HepG2 (cell line): ENCODE results near the gene PDE4C. TPM values are rescaled to one million over a fixed set of nuclear protein-coding genes. Genes with fewer than 3 reads are reported as not detected.

Experiments
- FOSL2 ChIP-seq: sonication (generic); formaldehyde crosslinking; IDR thresholded peaks from 2 replicates; pipeline ENCODE4 v1.4.0; 2020; ENCODE audit warnings: missing genetic modification reagents
- GABPA ChIP-seq, 2 experiments: IDR thresholded peaks; 2 replicates each; pipeline ENCODE4 v1.6.1; 2011 to 2016; ENCODE audit warnings: low read depth in 2 of 2, low read length in 1 of 2, missing biosample characterization in 1 of 2, missing genetic modification characterization in 1 of 2
- IRX3 ChIP-seq: sonication (generic); formaldehyde crosslinking; IDR thresholded peaks from 2 replicates; pipeline ENCODE4 v1.8.1; 2023; ENCODE audit warnings: mild to moderate bottlenecking, low read depth, missing genetic modification reagents, borderline replicate concordance
- KDM3A ChIP-seq: IDR thresholded peaks from 2 replicates; pipeline ENCODE4 v1.6.1; 2018; ENCODE audit warnings: low read depth, missing compliant biosample characterization
- MAX ChIP-seq: IDR thresholded peaks from 2 replicates; pipeline ENCODE4 v1.6.1; 2012; ENCODE audit warnings: inconsistent platforms
- NFYB ChIP-seq: sonication (generic); formaldehyde crosslinking; IDR thresholded peaks from 2 replicates; pipeline ENCODE4 v1.4.0; 2020; ENCODE audit warnings: missing genetic modification reagents
- NR3C1 ChIP-seq: sonication (generic); formaldehyde crosslinking; IDR thresholded peaks from 2 replicates; pipeline ENCODE4 v1.4.0; 2020; ENCODE audit warnings: missing genetic modification reagents
- POLR2AphosphoS5 ChIP-seq: IDR thresholded peaks from 2 replicates; pipeline ENCODE4 v1.6.1; 2012; ENCODE audit warnings: low read depth, low read length
- PRMT3 ChIP-seq: sonication (generic); formaldehyde crosslinking; IDR thresholded peaks from 2 replicates; pipeline ENCODE4 v1.8.1; 2022; ENCODE audit warnings: low read depth, mild to moderate bottlenecking, moderate library complexity, missing genetic modification reagents, borderline replicate concordance
- SP2 ChIP-seq: sonication (generic); formaldehyde crosslinking; IDR thresholded peaks from 2 replicates; pipeline ENCODE4 v1.5.1; 2020; ENCODE audit warnings: mild to moderate bottlenecking, missing genetic modification reagents
- SP4 ChIP-seq: sonication (generic); formaldehyde crosslinking; IDR thresholded peaks from 2 replicates; pipeline ENCODE4 v1.8.1; 2023; ENCODE audit warnings: mild to moderate bottlenecking, missing genetic modification reagents
- TOPORS ChIP-seq: sonication (generic); formaldehyde crosslinking; IDR thresholded peaks from 2 replicates; pipeline ENCODE4 v1.8.0; 2023; ENCODE audit warnings: mild to moderate bottlenecking, missing genetic modification reagents
- ZBTB43 ChIP-seq: sonication (generic); formaldehyde crosslinking; conservative IDR thresholded peaks from 2 replicates; pipeline ENCODE4 v1.4.0; 2020; ENCODE audit warnings: missing genetic modification reagents
- ZMYM4 ChIP-seq: sonication (generic); formaldehyde crosslinking; IDR thresholded peaks from 2 replicates; pipeline ENCODE4 v1.8.1; 2023; ENCODE audit warnings: mild to moderate bottlenecking, missing genetic modification reagents
- ZNF121 ChIP-seq: sonication (generic); formaldehyde crosslinking; IDR thresholded peaks from 2 replicates; pipeline ENCODE4 v1.5.0; 2020; ENCODE audit warnings: mild to moderate bottlenecking, missing genetic modification reagents
- ZNF143 ChIP-seq: sonication (generic); formaldehyde crosslinking; IDR thresholded peaks from 2 replicates; pipeline ENCODE4 v1.4.0; 2020; ENCODE audit warnings: missing genetic modification reagents
- ZNF282 ChIP-seq: fragments of 450-650 bp; IDR thresholded peaks from 2 replicates; pipeline ENCODE4 v1.6.1; 2018; ENCODE audit not compliant: partially characterized antibody
- ZNF562 ChIP-seq: sonication (generic); formaldehyde crosslinking; IDR thresholded peaks from 2 replicates; pipeline ENCODE4 v1.8.0; 2022; ENCODE audit warnings: missing genetic modification reagents, borderline replicate concordance
- ZNF670 ChIP-seq: sonication (generic); formaldehyde crosslinking; IDR thresholded peaks from 2 replicates; pipeline ENCODE4 v1.8.0; 2022; ENCODE audit warnings: mild to moderate bottlenecking, missing genetic modification reagents, borderline replicate concordance
- ZNF713 ChIP-seq: sonication (generic); formaldehyde crosslinking; IDR thresholded peaks from 2 replicates; pipeline ENCODE4 v1.4.0; 2020; ENCODE audit warnings: mild to moderate bottlenecking, missing genetic modification reagents
- ZNF891 ChIP-seq: sonication (generic); formaldehyde crosslinking; IDR thresholded peaks from 2 replicates; pipeline ENCODE4 v1.5.0; 2020; ENCODE audit warnings: mild to moderate bottlenecking, missing genetic modification reagents
- ZSCAN30 ChIP-seq: sonication (generic); formaldehyde crosslinking; IDR thresholded peaks from 2 replicates; pipeline ENCODE4 v1.5.0; 2020; ENCODE audit warnings: mild to moderate bottlenecking, missing genetic modification reagents
- polyA plus RNA-seq, 8 experiments: library from polyadenylated mRNA; depleted of rRNA in 3 of 8; stranded (reverse) in 7 of 8; unstranded in 1 of 8; fragments of >200 nt; fragmentation: Illumina TruSeq in 4 of 8; extraction: Trizol in 4 of 8; gene quantifications; 2 replicates each; pipeline versions ENCODE4 v1.2.1 to v1.2.3, GENCODE V29; 2011 to 2016; ENCODE audit warnings: low read depth in 4 of 8, missing spikeins in 1 of 8, mixed read lengths in 1 of 8; ENCODE audit not compliant: insufficient read depth in 1 of 8
- total RNA-seq, 5 experiments: library from RNA; depleted of rRNA; stranded (reverse); fragments of >200 nt; fragmentation: Illumina TruSeq; extraction: Trizol; gene quantifications; 2 replicates each; pipeline ENCODE4 v1.2.3, GENCODE V29; 2016; ENCODE audit warnings: low read depth in 1 of 5
- TF ChIP-seq, protein P1 (sequence below): sonication (generic); formaldehyde crosslinking; IDR thresholded peaks from 2 replicates; pipeline ENCODE4 v1.9.0; 2021; ENCODE audit warnings: missing genetic modification reagents, borderline replicate concordance
- TF ChIP-seq, protein P2 (sequence below): IDR thresholded peaks from 2 replicates; pipeline ENCODE4 v1.6.1; 2016; ENCODE audit warnings: missing genetic modification reagents, missing compliant biosample characterization
- TF ChIP-seq, protein P3 (sequence below): IDR thresholded peaks from 2 replicates; pipeline ENCODE4 v1.6.1; 2016; ENCODE audit warnings: low read depth

PDE4C gene
- total and polyA plus RNA-seq, 2 of the 13 experiments (the other 11 are each of a cell fraction or from before 2014, with no cell fraction given) = 1.4 to 14.0 TPM

DNA sequence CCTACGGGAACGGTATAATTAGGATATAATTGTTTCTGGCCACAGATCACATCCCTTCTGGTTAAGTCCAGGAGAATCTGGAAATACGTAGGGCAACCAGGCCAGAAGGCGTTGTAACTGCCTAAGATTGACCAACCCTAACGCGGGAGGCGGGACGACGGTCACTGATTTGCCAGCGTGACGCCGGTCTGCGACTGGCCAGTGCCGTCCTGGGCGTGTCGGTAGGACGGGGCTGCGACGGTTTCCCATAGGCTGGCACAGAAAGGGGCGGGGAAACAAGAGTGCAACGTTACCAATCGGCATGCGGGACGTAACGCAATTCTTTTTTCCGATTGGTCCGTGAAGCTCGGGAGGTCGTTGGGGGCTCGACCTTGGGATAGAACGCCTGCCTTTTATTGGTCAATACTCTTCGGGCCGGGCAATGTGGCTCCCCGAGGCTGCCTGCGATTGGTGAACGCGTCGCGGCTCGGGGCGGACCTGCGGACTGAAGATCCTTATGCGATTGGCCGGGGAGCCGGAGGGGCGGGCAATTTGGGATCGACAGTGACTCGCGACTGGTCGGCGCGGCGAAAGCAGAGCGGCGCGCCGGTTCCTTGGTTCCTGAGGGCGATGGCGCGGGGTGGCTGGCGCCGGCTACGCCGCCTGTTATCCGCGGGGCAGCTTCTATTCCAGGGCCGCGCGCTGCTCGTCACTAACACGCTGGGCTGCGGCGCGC lies 33.4 kb downstream of the PDE4C start, which contains the start of gene MPV17L2 (continued):
- TF ChIP-seq, protein P1, sequence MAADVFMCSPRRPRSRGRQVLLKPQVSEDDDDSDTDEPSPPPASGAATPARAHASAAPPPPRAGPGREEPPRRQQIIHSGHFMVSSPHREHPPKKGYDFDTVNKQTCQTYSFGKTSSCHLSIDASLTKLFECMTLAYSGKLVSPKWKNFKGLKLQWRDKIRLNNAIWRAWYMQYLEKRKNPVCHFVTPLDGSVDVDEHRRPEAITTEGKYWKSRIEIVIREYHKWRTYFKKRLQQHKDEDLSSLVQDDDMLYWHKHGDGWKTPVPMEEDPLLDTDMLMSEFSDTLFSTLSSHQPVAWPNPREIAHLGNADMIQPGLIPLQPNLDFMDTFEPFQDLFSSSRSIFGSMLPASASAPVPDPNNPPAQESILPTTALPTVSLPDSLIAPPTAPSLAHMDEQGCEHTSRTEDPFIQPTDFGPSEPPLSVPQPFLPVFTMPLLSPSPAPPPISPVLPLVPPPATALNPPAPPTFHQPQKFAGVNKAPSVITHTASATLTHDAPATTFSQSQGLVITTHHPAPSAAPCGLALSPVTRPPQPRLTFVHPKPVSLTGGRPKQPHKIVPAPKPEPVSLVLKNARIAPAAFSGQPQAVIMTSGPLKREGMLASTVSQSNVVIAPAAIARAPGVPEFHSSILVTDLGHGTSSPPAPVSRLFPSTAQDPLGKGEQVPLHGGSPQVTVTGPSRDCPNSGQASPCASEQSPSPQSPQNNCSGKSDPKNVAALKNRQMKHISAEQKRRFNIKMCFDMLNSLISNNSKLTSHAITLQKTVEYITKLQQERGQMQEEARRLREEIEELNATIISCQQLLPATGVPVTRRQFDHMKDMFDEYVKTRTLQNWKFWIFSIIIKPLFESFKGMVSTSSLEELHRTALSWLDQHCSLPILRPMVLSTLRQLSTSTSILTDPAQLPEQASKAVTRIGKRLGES = no peak
- no peak for TF ChIP-seq NR3C1 (CRISPR knock-in tag)
- no peak for TF ChIP-seq PRMT3
- TF ChIP-seq ZNF670 = no peak
- TF ChIP-seq ZSCAN30 (CRISPR knock-in tag) = no peak
- no peak for TF ChIP-seq GABPA (IDR thresholded peaks at IDR 0.05; ENCODE audit: low read depth, low read length)
- TF ChIP-seq GABPA (CRISPR knock-in tag; IDR thresholded peaks at IDR 0.05; ENCODE audit: low read depth) = peak; percentile 27; the same call in 1 of the 2 replicates
- TF ChIP-seq, protein P2, sequence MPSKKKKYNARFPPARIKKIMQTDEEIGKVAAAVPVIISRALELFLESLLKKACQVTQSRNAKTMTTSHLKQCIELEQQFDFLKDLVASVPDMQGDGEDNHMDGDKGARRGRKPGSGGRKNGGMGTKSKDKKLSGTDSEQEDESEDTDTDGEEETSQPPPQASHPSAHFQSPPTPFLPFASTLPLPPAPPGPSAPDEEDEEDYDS (CRISPR knock-in tag) = peak; percentile 92
- TF ChIP-seq FOSL2 (CRISPR knock-in tag) = no peak
- TF ChIP-seq ZNF143 (CRISPR knock-in tag) = no peak
- TF ChIP-seq MAX = peak; percentile 72; the same call in 1 of the 2 replicates
- TF ChIP-seq, protein P3, sequence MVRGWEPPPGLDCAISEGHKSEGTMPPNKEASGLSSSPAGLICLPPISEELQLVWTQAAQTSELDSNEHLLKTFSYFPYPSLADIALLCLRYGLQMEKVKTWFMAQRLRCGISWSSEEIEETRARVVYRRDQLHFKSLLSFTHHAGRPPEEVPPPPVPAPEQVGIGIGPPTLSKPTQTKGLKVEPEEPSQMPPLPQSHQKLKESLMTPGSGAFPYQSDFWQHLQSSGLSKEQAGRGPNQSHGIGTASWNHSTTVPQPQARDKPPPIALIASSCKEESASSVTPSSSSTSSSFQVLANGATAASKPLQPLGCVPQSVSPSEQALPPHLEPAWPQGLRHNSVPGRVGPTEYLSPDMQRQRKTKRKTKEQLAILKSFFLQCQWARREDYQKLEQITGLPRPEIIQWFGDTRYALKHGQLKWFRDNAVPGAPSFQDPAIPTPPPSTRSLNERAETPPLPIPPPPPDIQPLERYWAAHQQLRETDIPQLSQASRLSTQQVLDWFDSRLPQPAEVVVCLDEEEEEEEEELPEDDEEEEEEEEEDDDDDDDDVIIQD (CRISPR knock-in tag) = no peak; the same call in 1 of the 2 replicates
- peak; percentile 99 for TF ChIP-seq SP4 (CRISPR knock-in tag)
- peak; percentile 93 for TF ChIP-seq POLR2AphosphoS5
- peak; percentile 52; the same call in 1 of the 2 replicates for TF ChIP-seq ZNF891 (CRISPR knock-in tag)
- TF ChIP-seq SP2 (CRISPR knock-in tag) = peak; percentile 96
- TF ChIP-seq ZMYM4 (CRISPR knock-in tag) = peak; percentile 81
- TF ChIP-seq KDM3A (CRISPR knock-in tag) = 0 out of 2 replicates have a peak, but pooled peaks have one; percentile 29
- no peak for TF ChIP-seq ZNF713 (CRISPR knock-in tag)
- 0 out of 2 replicates have a peak, but pooled peaks have one; percentile 66 for TF ChIP-seq IRX3
- peak; percentile 47; the same call in 1 of the 2 replicates for TF ChIP-seq TOPORS
- TF ChIP-seq NFYB (CRISPR knock-in tag) = peak; percentile 98
- TF ChIP-seq ZNF121 (CRISPR knock-in tag) = no peak
- 0 out of 2 replicates have a peak, but pooled peaks have one; percentile 30 for TF ChIP-seq ZBTB43 (CRISPR knock-in tag)
- no peak for TF ChIP-seq ZNF562 (CRISPR knock-in tag)
- no peak for TF ChIP-seq ZNF282
